GM18499 (cell line): ENCODE data around the gene GRN.

ENCODE experiments used
- ATAC-seq: cut with Tn5 transposase; IDR thresholded peaks from one replicate; pipeline ENCODE4 v1.9.1; 2021; ENCODE audit warnings: moderate number of reproducible peaks; ENCODE audit not compliant: insufficient read depth, unreplicated experiment

Gene GRN

DNA sequence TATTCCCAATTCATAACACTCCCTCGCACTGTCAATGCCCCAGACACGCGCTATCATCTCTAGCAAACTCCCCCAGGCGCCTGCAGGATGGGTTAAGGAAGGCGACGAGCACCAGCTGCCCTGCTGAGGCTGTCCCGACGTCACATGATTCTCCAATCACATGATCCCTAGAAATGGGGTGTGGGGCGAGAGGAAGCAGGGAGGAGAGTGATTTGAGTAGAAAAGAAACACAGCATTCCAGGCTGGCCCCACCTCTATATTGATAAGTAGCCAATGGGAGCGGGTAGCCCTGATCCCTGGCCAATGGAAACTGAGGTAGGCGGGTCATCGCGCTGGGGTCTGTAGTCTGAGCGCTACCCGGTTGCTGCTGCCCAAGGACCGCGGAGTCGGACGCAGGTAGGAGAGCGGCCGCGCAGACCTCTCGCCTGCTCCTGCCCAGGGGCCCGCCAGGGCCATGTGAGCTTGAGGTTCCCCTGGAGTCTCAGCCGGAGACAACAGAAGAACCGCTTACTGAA lies at the start of gene GRN:
Gene GRN (plus strand): TSS at position 364 of the 515 bp plus-strand sequence. CDS start 3,863 bp downstream, outside the sequence.
- ATAC-seq, result no peak

- no peak for ATAC-seq
Measured at GRCh38 chr17:44297975-44298374, 47.1 kb upstream of the GRN start.

DNA sequence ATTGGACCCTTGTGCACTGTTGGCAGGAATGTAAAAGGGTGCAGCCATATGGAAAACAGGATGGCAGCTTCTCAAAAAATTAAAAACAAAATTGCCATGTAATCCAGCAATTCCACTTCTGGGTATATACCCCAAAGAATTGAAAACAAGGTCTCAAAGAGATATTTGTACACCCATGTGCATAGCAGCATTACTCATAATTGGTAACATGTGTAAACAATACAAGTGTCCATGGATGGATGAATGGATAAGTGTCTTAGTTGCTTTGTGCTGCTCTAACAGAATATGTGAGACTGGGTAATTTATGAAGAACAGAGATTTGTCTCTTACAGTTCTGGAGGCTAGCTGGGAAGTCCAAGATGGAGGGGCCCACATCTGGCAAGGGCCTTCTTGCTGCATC lies 40.5 kb upstream of the GRN start:
- ATAC-seq, result no peak

GRCh38 chr17:44307387-44308186 lies 37.5 kb upstream of the GRN start:
- no peak for ATAC-seq

DNA sequence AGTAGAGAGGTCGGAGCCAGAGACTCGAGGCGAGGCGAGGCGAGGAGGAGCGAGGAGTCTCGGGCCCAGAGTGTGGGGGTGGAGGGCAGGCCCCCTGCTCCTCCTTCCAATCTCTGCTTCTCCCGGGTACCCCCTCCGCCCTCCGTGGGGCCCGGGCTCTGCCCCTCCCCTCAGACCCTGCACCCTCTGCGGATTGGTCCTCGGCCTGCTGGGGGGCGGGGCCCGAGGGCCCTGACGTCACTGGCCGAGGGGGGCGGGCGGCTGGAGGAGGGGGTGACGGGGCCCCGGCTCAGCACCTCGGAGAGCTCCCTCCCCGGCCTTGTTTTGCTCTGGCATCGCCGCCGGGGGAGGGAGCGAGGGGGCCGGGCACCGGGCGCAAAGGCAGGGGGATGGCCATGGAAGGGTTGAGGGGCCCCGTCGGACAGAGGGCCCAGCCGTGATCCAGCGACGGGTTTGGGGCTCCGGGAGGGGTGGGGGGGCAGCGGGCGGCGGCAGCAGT lies 36.7 kb upstream of the GRN start, which contains the start of gene RUNDC3A:
Gene RUNDC3A (plus strand): TSS at position 282 of the 499 bp plus-strand sequence. CDS start 232 bp downstream, outside the sequence.
- no peak for ATAC-seq

DNA sequence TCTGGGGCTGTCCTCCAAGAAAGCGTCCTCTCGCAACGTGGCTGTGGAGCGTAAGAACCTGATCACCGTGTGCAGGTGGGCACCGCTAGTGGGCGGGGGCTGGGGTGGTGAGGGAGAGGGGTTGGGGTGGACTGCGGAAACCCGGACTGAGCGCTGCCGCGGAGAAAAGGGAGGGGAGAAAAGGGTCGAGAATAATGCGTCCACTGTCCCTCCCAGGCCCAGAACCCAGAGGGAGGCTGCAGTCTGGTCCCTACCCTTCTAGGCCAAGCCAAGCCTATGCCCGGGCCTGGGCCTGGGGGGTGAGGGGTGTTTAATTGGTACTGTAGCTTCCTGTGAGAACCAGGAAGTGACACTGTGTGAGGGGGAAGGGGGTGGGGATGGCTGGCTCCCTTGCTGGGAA lies 36.2 kb upstream of the GRN start:
- ATAC-seq, result no peak

- ATAC-seq, result no peak
Measured at GRCh38 chr17:44309472-44309871, 35.6 kb upstream of the GRN start.

DNA sequence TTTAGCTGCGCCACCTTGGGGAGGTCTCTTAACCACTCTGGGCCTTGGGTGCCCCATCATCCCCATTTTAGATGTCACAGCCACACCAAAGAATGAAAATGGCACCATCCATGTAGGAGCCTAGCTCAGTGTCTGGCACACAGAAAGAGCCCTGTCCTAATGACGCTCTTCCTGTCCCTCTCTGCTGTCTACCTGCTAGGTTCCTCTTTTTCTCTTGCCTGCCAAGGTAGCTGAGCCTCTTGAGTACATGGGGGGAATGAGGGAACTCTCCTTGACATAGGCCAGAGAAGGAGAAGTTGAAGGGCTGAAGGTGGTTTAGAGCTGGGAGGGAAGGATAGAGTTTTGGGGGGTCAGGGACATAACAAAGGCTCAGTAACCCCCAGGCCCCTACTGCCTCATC lies 34.9 kb upstream of the GRN start:
- ATAC-seq, result no peak

- ATAC-seq, result no peak
Measured at GRCh38 chr17:44310609-44311376, 34.3 kb upstream of the GRN start.

DNA sequence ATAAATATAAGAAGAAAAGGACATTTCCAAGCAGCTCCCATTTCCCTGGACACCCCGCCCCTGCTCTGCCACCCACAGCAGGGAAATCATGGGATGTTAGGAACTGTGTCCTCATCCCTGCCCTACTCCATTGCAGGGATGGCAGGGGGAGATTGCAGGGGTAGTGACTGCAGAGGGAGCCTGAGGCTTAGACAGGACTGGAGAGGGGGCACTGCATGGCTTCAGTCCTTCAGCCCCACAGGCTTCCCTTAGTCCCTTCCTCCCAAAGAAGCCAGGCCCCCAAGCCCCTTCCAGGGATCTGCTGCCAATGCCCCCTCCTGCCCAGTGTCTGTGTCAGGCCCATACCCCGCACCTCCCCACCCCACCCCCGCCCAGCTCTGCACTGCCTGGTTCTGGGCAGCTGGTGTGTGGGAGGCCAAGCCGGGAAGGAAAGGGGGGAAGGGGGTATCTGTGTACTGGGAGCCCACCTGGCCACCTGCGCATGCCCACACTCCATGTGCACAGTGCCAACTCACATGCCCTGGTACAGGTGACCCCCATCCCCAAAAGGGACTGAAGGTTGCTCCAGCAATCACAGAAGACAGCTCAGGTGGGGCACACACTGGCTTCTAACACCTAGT lies 33.4 kb upstream of the GRN start:
- no peak for ATAC-seq

GRCh38 chr17:44312396-44313104 lies 32.6 kb upstream of the GRN start:
- ATAC-seq, result no peak

GRCh38 chr17:44314031-44314430 lies 31.1 kb upstream of the GRN start:
- no peak for ATAC-seq

- ATAC-seq, result no peak
Measured at GRCh38 chr17:44314524-44314868, 30.6 kb upstream of the GRN start.

GRCh38 chr17:44314869-44315661 lies 30.0 kb upstream of the GRN start:
- ATAC-seq, result no peak

DNA sequence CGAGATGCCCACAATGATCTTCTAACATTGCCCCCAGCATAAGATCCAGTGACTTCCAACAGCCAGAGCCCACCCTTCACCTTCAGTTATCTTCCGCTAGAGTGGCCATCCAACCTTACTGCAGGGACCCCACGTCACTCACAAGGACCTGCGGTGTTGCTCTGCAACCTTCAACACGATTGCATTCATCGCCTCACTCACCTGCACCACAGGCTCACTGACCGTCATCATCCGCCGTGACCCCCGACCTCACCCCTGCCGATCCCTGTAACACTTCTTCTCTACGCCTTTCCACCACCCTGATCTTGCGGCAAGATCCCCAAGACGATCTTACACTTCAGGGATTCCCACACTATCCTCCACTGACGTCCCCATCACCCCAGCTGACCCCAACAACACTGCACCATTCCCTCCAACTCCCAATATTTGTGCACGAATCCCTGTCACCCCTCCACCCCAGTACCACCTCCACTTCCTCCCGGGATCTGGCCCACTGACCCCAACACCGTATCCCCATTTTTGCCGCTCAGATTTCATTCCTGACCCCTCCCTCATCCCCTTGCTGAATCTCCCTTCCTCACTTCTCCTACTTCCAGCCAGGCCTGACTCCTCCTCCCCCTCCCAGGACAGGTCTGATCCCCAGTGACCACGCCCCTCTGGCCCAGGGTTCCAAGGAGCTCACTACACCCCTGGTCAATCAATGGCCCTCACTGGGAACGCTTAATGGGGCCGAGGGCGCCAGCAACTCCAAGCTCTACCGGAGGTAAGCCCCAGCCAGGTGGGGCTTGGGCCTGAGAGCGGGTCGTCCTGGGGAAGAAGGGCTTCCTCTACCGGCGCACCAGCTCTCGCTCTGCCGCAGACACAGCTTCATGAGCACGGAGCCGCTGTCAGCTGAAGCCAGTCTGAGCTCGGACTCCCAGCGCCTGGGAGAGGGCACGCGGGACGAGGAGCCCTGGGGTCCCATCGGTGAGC lies 29.1 kb upstream of the GRN start:
- ATAC-seq, result no peak

DNA sequence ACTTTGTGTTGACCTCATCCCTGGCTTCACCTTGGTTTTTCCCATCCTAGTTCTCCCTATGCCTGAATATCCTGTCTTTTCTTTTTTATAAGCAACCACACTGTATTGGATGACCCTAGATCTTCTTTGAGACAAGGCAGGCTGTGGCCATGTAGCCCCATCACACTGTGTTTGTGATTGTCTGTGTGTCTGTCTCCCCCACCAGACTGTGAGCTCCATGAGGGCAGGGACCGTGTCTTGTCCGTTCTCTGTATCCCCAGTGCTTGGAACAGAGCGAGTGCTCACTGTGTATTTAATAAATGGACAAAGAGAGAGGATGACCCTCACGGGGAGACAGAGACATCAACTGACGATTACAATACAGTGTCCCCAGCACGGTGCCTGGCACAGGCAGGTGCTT lies 27.6 kb upstream of the GRN start:
- ATAC-seq, result no peak

DNA sequence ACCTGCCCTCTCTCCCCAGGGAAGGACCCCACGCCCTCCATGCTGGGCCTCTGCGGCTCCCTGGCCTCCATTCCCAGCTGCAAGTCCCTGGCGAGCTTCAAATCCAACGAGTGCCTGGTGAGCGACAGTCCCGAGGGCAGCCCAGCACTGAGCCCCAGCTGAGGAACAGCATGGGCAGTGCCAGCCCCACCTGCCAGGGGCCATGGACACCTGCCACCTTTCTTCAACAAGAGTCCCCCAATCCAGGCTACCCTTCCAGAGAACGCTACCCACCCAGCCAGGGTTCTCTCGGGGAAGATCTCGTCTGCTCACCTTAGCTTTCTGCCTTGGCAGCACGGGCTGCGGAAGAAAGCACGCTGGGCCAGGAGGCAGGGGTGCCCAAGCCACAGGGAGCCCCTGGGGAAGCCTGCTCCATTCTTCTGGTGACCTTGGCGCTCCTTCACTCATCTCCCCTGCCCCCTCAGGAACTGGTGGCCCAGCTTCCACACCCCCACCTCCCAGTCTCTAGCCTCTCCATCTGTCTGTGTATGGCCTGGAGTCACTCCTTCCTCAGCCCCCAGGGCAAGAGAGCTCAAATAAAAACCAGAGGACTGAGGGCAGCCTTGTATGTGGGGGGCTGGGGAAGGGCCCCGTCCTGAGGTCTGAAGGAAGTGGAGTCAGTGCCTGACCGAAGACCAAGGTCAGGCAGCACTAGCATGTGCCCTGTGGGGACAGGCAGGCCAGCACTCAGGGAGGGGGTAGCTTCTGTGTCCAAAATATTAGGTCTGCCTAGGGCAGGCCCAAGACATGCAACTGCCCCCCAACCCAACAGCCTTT lies 26.8 kb upstream of the GRN start:
- ATAC-seq, result no peak
